ENCODE measurements around the gene GRAMD4. TPM values are rescaled to one million over a fixed set of nuclear protein-coding genes. Genes with fewer than 3 reads are reported as not detected.

Gene GRAMD4
- total and polyA plus RNA-seq, 2 experiments from 2014 or later: 2.9 to 10.6 TPM

GRCh38 chr22:46726986-46727317 lies 106.8 kb downstream of the GRAMD4 start:
- in situ Hi-C loops (cut with MboI): no loop called here
- Histone ChIP-seq H4K20me1 (ENCODE audit: insufficient read depth) (no peaks in the 10 kb centered on the region; the same call in 1 of the 2 replicates), H3K9ac (no peak overlapping the region), H3K4me2 (ENCODE audit: unreplicated experiment) (no peak overlapping the region), H3K4me3 (no peak overlapping the region), H3K4me1 (ENCODE audit: insufficient read depth) (0 out of 2 replicates have a peak, but pooled peaks cover 4% of the 10 kb centered on the region), H3K79me2 (ENCODE audit: insufficient read depth) (peaks cover 96% of the 10 kb centered on the region), H3K27ac (no peak overlapping the region), H3K36me3 (ENCODE audit: low read depth) (no peaks in the 10 kb centered on the region), H3K9me2 (ENCODE audit: insufficient read depth) (no peaks in the 10 kb centered on the region), H3K27me3 (replicated peaks; ENCODE audit: insufficient read depth) (no peaks in the 10 kb centered on the region), H2AFZ (no peak overlapping the region), H3F3A (ENCODE audit: insufficient read depth) (no peaks in the 10 kb centered on the region), H3K9me3 (ENCODE audit: low read depth) (no peaks in the 10 kb centered on the region)
- no peak for TF ChIP-seq EZH2phosphoT487 (IDR thresholded peaks at IDR 0.05; ENCODE audit: insufficient read depth, low read depth)
- no peak for DNase-seq
- 99 to 100% methylated on average over 3 of the region's 3 CpGs for WGBS, 2 experiments (ENCODE audit: low coverage in 1 of 2, low lambda C conversion rate in 2 of 2, missing lambda C conversion rate in 2 of 2)

DNA sequence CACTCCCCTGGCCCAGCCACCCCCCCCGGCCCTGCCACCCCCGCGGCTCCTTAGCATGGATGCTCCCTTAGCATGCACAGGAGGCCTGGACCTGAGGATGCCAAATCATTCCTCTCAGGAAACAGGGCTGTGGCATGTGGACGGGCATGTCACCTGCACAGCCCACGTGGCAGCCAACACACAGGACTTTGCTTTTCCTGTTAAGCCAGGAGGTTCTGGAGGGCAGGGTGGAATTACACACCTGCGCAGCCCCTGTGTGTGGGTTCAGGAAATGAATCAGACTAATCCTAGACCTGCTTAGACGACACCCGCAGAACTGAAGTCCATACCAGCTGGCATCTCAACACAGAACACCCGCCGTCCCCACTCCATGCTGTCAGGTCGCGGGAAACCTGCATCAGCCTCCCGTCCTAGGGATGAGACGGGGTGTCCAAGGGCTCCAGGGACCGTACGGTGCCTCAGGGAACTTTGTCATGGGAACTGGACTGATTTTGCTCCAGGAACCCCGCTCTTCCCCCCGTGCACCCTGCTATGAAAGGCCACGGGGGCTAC lies 107.7 kb downstream of the GRAMD4 start:
- H4K20me1 ChIP-seq (ENCODE audit: insufficient read depth): no peaks in the 10 kb centered on the region; the same call in 1 of the 2 replicates
- WGBS, 2 experiments (ENCODE audit: low coverage in 1 of 2, low lambda C conversion rate in 2 of 2, missing lambda C conversion rate in 2 of 2): 93% methylated on average over 16 to 19 of the region's 19 CpGs
- H3F3A ChIP-seq (ENCODE audit: insufficient read depth): no peaks in the 10 kb centered on the region
- H3K79me2 ChIP-seq (ENCODE audit: insufficient read depth): peaks cover 96% of the 10 kb centered on the region
- TF ChIP-seq EZH2 (IDR thresholded peaks at IDR 0.05; ENCODE audit: insufficient read depth, poor library complexity, severe bottlenecking) (no peak), EZH2phosphoT487 (IDR thresholded peaks at IDR 0.05; ENCODE audit: insufficient read depth, low read depth) (no peak)
- no peak overlapping the region for H3K4me2 ChIP-seq (ENCODE audit: unreplicated experiment)
- H3K27ac ChIP-seq: no peak overlapping the region
- H3K36me3 ChIP-seq (ENCODE audit: low read depth): no peaks in the 10 kb centered on the region
- in situ Hi-C loops (cut with MboI): no loop called here
- H3K4me1 ChIP-seq (ENCODE audit: insufficient read depth): 0 out of 2 replicates have a peak, but pooled peaks cover 4% of the 10 kb centered on the region
- H3K27me3 ChIP-seq (replicated peaks; ENCODE audit: insufficient read depth): no peaks in the 10 kb centered on the region
- H2AFZ ChIP-seq: no peak overlapping the region
- no peaks in the 10 kb centered on the region for H3K9me2 ChIP-seq (ENCODE audit: insufficient read depth)
- DNase-seq: no peak
- H3K9ac ChIP-seq: no peak overlapping the region
- H3K4me3 ChIP-seq: no peak overlapping the region
- no peaks in the 10 kb centered on the region for H3K9me3 ChIP-seq (ENCODE audit: low read depth)

DNA sequence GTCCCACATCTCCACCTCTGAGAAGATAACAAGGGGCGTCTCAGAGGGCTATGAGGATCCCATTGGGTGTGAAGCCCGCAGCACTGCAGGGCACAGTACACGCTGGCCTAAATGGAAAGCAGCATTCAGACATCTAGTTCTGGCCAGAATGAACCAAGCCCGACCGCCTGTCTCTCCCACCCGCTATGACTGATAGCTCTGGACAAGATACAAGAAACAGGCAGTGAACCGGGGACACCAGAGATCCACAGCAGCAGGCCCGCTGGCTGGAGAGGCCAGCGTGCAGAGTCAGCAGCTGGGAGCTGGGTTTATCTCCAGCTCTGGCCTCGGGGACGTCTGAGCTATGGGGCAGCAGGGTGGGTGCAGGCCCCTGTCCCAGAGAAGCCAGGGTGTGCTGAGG lies 108.3 kb downstream of the GRAMD4 start:
- Histone ChIP-seq H3K36me3 (ENCODE audit: low read depth) (no peaks in the 10 kb centered on the region), H3K4me1 (ENCODE audit: insufficient read depth) (0 out of 2 replicates have a peak, but pooled peaks cover 4% of the 10 kb centered on the region), H3K27me3 (replicated peaks; ENCODE audit: insufficient read depth) (no peaks in the 10 kb centered on the region), H3K9me2 (ENCODE audit: insufficient read depth) (no peaks in the 10 kb centered on the region), H3F3A (ENCODE audit: insufficient read depth) (no peaks in the 10 kb centered on the region), H3K4me3 (no peak overlapping the region), H2AFZ (no peak overlapping the region), H3K4me2 (ENCODE audit: unreplicated experiment) (no peak overlapping the region), H3K9ac (no peak overlapping the region), H3K27ac (no peak overlapping the region), H3K79me2 (ENCODE audit: insufficient read depth) (peaks cover 96% of the 10 kb centered on the region), H3K9me3 (ENCODE audit: low read depth) (no peaks in the 10 kb centered on the region), H4K20me1 (ENCODE audit: insufficient read depth) (no peaks in the 10 kb centered on the region; the same call in 1 of the 2 replicates)
- 57 to 62% methylated on average over 11 of the region's 11 CpGs for WGBS, 2 experiments (ENCODE audit: low coverage in 1 of 2, low lambda C conversion rate in 2 of 2, missing lambda C conversion rate in 2 of 2)
- TF ChIP-seq EZH2 (IDR thresholded peaks at IDR 0.05; ENCODE audit: insufficient read depth, poor library complexity, severe bottlenecking) (no peak), EZH2phosphoT487 (IDR thresholded peaks at IDR 0.05; ENCODE audit: insufficient read depth, low read depth) (no peak)
- DNase-seq: no peak
- in situ Hi-C loops (cut with MboI): no loop called here

Other genes starting within 250 kb of the GRAMD4 start
- 0.38 and 0.54 TPM in 2 replicates for gene CELSR1, start 82.8 kb upstream of the GRAMD4 start, total RNA-seq (2014; rRNA removed; shearing (Covaris generic))
- gene CELSR1, start 82.8 kb upstream of the GRAMD4 start, polyA plus RNA-seq (2016; fragmentation: Nextera tagmentation; extraction: Ambion mirVana): 0.15 and 0.23 TPM in 2 replicates
- 45.1 and 45.4 TPM in 2 replicates for gene CERK, start 117.9 kb downstream of the GRAMD4 start, total RNA-seq (2014; rRNA removed; shearing (Covaris generic))
- gene CERK, start 117.9 kb downstream of the GRAMD4 start, polyA plus RNA-seq (2016; fragmentation: Nextera tagmentation; extraction: Ambion mirVana): 24.3 and 25.3 TPM in 2 replicates
- 12.3 and 13.3 TPM in 2 replicates for gene TBC1D22A, start 142.3 kb downstream of the GRAMD4 start, total RNA-seq (2014; rRNA removed; shearing (Covaris generic))
- gene TBC1D22A, start 142.3 kb downstream of the GRAMD4 start, polyA plus RNA-seq (2016; fragmentation: Nextera tagmentation; extraction: Ambion mirVana): 16.9 and 17.9 TPM in 2 replicates